ENCODE data around the gene ANKUB1. TPM values are rescaled to one million over a fixed set of nuclear protein-coding genes. Genes with fewer than 3 reads are reported as not detected.

Gene ANKUB1
- total RNA-seq, 1 experiment from 2014 or later: not detected

- TF ChIP-seq CREM (CRISPR knock-in tag; IDR thresholded peaks at IDR 0.05): no peak
Observed at GRCh38 chr3:149801195-149801594, 8.8 kb upstream of the ANKUB1 start (continued).

GRCh38 chr3:149800693-149801092, 8.3 kb upstream of the ANKUB1 start:
- ATAC-seq (no peak), DNase-seq (ENCODE audit: low spot score) (no peak)
- Mint-ChIP-seq H3K36me3 (no peaks in the 10 kb centered on the region), H3K4me3 (no peak overlapping the region), H3K4me1 (no peaks in the 10 kb centered on the region), H3K9me3 (peaks cover 12% of the 10 kb centered on the region; the same call in 1 of the 2 replicates), H3K27ac (no peak overlapping the region), H3K27me3 (ENCODE audit: low read depth) (peaks cover 7% of the 10 kb centered on the region; the same call in 1 of the 2 replicates)
- CTCF ChIA-PET: interaction anchor here (0.9 to 1.9 kb wide), 2 partner anchors 29 to 35 kb away, joined by 3 to 13 read pairs; no protein-coding TSS in a partner anchor
- POLR2A ChIA-PET: no interaction called here
- no peak for TF ChIP-seq NFYB (CRISPR knock-in tag; conservative IDR thresholded peaks at IDR 0.05; ENCODE audit: low read depth)
- TF ChIP-seq ATF3 (CRISPR knock-in tag; conservative IDR thresholded peaks at IDR 0.05): no peak
- no peak for TF ChIP-seq ZSCAN18 (CRISPR knock-in tag; IDR thresholded peaks at IDR 0.05)
- no peak for TF ChIP-seq NR3C1 (CRISPR knock-in tag; conservative IDR thresholded peaks at IDR 0.05; ENCODE audit: low read depth)
- TF ChIP-seq CREM (CRISPR knock-in tag; IDR thresholded peaks at IDR 0.05): no peak
- no peak for TF ChIP-seq STAT6 (CRISPR knock-in tag; conservative IDR thresholded peaks at IDR 0.05; ENCODE audit: low read depth)
- TF ChIP-seq GTF2I (CRISPR knock-in tag; conservative IDR thresholded peaks at IDR 0.05): no peak
- TF ChIP-seq ARID4B (CRISPR knock-in tag; IDR thresholded peaks at IDR 0.05; ENCODE audit: borderline replicate concordance): no peak
- TF ChIP-seq ZBTB43 (CRISPR knock-in tag; IDR thresholded peaks at IDR 0.05): no peak
- no peak for TF ChIP-seq ZBTB21 (CRISPR knock-in tag; IDR thresholded peaks at IDR 0.05; ENCODE audit: borderline replicate concordance)
- TF ChIP-seq ETV6 (CRISPR knock-in tag; IDR thresholded peaks at IDR 0.05): no peak
- TF ChIP-seq ZNF396 (CRISPR knock-in tag; IDR thresholded peaks at IDR 0.05; ENCODE audit: borderline replicate concordance): no peak
- TF ChIP-seq ZNF416 (CRISPR knock-in tag; IDR thresholded peaks at IDR 0.05): no peak
- TF ChIP-seq NFATC4 (CRISPR knock-in tag; IDR thresholded peaks at IDR 0.05): no peak
- no peak for TF ChIP-seq ZNF138 (CRISPR knock-in tag; conservative IDR thresholded peaks at IDR 0.05)
- no peak for TF ChIP-seq PRRX2 (CRISPR knock-in tag; IDR thresholded peaks at IDR 0.05)
- no peak for TF ChIP-seq GRHL2 (CRISPR knock-in tag; IDR thresholded peaks at IDR 0.05; ENCODE audit: insufficient replicate concordance, severe bottlenecking)
- no peak for TF ChIP-seq NR2C2 (CRISPR knock-in tag; IDR thresholded peaks at IDR 0.05)

All from WTC11 (cell line).